ENCODE measurements around the gene AKR1C2.
"Not testable (repeated sequence)": the region's sequence is repeated elsewhere in the genome, so short reads cannot be mapped to it uniquely, and the experiment has no call there.

AKR1C2 gene

DNA sequence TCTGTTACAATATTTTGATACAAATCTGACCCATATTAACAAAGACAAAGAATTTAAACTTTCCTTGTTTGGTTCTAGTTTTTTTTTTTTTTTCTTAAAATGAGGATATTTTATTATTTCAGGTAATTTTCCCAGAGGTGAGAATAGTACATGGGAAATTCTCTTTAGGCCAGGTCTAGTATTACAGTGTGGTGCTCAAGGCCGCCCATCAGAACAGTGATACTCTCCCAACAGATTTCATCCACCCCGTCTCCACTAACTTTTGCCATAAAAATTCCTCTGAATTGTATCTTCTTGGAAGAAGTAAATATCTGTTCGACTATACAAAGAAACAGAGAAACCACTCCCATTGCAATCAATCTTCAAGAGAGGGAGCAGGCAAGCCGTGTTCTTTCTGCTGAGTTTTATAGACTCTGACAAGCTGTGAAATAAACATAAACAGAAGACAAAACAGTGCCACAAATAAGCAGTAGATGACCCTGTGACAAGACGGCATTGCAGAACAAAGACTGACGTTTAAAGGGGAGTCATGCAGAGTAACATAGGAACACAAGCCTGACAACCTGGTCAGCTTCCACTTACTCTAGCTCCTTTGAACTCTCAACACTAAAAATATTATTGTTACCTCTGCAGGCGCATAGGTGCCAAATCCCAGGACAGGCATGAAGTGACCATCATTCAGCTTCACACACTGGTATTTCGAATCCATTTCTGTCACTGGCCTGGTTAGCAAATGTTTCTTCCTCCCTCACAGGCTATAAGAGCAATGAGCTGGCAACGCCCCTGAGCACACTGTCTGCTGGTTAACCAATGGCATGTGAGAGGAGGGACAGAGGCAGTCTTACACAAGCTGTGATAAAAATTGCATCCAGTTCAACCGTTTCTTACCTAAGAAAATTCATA is at the start of gene AKR1C2:
AKR1C2 (minus strand) TSS at position 731 of the 903 bp plus-strand sequence; CDS start at position 709, 22 bp downstream.
- not testable (repeated sequence) for DNase-seq

DNA sequence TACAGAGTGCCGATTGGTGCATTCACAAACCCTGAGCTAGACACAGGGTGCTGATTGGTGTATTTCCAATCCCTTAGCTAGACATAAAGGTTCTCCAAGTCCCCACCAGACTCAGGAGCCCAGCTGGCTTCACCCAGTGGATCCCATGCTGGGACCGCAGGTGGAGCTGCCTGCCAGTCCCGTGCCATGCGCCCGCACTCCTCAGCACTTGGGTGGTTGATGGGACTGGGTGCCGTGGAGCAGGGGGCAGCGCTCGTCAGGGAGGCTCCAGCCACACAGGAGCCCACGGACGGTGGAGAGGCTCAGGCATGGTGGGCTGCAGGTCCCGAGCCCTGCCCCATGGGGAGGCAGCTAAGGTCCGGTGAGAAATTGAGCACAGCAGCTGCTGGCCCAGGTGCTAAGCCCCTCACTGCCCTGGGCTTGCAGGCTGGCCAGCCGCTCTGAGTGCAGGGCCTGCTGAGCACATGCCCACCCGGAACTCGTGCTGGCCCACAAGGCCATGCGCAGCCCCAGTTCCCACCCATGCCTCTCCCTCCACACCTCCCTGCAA is 49.4 kb upstream of the AKR1C2 start:
- DNase-seq = not testable (repeated sequence)

DNA sequence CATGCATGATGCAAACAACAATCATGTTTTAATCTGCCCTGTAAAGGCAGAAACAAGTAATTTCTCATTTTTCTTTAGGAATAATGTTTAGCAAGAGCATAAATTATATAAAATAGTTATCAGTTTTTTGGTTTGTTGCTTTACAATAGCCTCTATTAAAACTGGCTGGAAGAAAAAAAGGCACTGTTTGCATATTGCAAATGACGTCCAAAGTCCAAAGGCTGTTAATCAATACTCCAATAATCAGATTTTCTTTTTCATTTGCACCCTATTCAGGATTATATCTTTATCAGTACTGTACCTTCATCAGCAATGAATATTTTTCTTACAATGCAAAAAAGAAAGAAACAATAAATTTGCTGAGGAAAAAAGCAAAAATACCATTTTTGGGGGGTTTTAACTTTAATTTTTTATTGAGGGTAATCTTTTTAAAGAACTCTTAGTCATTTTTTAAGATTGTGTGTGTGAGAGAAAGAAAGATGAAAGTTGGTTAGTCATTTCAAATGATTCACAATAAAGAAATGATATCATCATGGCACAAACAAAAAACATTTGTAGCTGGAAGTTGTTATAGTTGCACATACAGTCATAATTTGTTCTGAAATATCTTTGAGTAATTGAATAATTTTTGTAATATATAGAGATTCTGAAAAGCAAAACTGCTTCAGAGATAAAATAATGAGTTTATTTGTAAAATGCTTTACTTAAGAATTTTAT is 44.4 kb upstream of the AKR1C2 start:
- no peak for DNase-seq

GRCh38 chr10:5047055-5047454 is 43.4 kb upstream of the AKR1C2 start:
- DNase-seq = not testable (repeated sequence)

DNA sequence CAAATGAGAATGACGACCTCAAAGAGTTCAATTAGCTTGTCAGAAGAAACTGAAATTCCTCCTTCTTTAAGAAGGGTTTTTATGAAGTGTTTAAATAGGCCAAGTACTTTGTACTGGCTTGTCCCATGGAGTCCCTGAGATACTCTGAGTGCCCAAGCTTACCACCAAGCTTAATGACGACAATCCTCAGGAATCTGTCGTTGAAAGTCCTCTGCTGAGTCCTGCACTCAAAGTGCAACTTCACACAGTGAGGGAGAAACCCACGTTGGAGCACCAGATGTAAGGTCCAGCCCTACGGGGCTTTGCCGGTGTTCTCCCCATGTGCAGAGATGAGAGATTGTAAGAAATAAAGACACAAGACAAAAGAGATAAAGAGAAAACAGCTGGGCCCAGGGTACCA is 42.8 kb upstream of the AKR1C2 start:
- no peak for DNase-seq

DNA sequence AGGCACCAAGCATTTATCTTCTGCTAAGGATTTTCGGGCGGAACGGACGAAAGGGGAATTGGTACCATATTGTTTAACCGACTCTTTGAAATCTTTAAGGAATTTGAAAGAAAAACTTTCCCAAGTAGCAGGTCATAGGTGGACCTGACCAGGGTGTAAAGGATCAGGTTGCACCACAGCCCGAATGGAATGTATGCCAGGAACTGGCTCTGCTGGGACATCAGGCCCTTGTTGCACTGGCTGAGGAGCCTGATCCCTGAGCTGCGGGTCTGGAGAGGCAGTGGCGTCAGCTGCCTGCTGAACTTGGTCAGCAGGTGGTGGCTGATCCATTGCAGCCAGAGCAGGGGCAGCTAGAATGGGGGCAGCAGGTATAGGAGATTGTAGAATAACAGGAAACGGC is 41.4 kb upstream of the AKR1C2 start:
- DNase-seq = no peak

- DNase-seq = peak in 1 of 2 experiments; percentile 7
Observed at GRCh38 chr10:5043716-5044115, 40.1 kb upstream of the AKR1C2 start.

GRCh38 chr10:5042922-5043321 is 39.3 kb upstream of the AKR1C2 start:
- DNase-seq = no peak

DNA sequence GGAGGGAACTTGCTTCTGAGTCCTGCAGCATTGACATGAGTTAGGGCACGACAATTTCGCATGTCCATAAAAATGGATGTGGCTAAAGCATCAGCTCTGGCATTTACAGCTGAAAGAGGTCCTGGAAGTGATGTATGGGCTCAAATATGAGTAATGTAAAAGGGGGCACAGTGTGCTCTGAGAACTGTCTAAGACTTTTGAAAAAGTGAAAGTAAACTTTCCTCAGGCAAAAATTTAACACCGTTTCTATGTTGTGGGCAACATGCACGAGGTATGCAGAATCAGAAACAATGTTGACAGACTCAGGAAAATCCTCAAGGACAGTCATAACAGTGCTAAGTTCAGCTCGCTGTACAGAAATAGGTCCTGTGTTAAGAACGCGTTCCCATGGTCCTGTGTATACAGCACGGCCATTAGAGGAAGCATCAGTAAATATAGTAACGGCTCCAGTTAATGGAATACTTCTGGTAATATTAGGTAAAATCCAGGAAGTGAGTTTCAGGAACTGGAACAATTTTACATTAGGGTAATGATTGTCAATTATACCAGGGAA is 37.9 kb upstream of the AKR1C2 start:
- DNase-seq = no peak

DNA sequence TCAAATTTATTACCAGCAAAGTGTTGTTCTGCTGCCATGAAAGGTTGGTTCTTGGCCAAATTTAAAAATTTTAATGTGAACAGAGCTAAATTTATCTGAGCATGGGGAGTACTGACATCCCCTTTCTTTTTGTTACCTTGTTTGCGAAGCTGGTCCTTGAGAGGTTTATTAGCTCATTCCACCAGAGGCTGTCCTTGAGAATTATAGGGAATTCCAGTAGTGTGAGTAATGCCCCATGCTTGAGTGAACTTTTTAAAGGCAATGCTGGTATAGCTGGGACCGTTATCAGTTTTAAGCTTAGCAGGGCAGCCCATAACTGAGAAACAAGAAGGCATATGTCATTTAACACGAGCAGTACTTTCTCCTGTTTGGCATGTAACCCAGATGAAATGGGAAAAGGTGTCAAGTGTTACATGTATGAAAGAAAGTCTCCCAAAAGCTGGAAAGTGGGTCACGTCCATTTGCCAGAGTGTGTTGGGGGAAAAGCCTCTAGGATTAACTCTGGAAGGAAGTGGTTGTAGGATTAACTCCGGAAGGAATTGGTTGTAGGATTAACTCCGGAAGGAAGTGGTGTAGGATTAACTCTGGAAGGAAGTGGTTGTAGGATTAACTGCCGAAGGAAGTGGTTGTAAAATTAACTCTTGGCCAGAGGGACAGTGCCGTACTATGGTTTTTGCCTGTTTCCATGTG is 37.3 kb upstream of the AKR1C2 start:
- DNase-seq = no peak

- DNase-seq = no peak
Observed at GRCh38 chr10:5040010-5040673, 36.5 kb upstream of the AKR1C2 start.

DNA sequence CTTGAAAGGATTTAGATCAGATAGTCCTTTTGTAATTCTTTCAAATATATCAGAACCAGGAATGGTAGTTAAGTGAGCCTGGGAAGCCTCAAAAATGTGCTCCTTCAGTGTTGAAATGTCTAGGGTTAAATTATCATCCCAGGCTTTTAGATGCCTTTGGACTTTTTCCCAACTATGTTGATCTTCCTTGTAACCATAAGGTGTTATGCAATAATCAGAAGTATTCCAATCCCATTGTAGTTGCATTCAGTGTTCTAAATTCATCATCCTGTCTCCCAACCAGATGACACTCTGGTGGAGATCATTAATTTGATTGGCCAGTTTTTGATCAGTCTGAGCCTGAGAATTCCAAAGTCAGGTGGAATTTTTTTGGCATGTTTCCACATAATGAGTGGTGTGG is 35.1 kb upstream of the AKR1C2 start:
- no peak for DNase-seq

- no peak for DNase-seq
Observed at GRCh38 chr10:5038101-5038500, 34.4 kb upstream of the AKR1C2 start.

DNA sequence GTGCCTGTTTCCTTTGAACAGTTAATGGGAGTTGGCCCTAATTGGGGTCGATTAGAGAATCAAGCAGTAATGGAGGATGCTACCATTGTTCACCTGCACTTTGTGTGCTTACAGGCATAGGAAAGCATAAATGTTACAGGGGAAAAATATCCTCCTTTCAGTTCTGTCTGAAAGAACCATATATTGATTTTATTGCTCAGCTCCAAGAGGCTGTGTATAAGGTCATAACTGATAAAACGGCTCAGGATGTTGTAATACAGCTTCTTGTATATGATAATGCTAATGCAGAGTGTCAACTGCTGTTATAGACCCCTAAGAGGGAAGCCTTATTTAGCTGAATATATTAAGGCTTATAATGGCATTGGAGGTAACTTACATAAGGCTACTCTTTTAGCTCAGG is 32.9 kb upstream of the AKR1C2 start:
- DNase-seq = no peak

DNA sequence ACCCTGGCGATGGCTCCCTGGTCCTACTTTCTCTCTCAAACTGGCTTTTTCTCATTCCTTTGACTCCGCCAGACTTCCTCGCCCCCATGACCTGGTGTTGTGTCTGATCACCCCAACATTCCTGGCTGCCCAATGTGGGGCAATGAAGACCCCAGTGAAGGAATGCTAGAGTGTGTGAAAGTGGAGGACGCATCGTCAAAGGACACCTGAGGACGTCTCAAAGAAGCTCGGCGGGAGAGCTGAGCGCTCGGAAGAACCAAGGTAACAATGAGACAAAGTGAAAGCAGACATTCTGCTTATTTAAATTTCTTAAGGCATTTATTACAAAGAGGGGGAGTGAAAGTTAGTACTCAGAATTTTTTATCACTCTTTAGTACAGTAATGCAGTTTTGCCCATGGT is 31.7 kb upstream of the AKR1C2 start:
- DNase-seq = no peak

- no peak for DNase-seq
Observed at GRCh38 chr10:5034588-5034987, 30.9 kb upstream of the AKR1C2 start.

- no peak for DNase-seq
Observed at GRCh38 chr10:5033061-5033778, 29.6 kb upstream of the AKR1C2 start.

DNA sequence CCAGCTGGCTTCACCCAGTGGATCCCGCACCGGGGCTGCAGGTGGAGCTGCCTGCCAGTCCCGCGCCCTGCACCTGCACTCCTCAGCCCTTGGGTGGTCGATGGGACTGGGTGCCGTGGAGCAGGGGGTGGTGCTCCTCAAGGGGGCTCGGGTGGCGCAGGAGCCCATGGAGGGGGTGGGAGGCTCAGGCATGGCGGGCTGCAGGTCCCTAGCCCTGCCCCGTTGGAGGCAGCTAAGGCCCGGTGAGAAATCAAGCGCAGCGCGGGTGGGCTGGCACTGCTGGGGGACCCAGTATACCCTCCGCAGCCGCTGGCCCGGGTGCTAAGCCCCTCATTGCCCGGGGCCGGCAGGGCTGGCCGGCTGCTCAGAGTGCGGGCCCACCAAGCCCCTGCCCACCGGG is 28.8 kb upstream of the AKR1C2 start:
- not testable (repeated sequence) for DNase-seq

DNA sequence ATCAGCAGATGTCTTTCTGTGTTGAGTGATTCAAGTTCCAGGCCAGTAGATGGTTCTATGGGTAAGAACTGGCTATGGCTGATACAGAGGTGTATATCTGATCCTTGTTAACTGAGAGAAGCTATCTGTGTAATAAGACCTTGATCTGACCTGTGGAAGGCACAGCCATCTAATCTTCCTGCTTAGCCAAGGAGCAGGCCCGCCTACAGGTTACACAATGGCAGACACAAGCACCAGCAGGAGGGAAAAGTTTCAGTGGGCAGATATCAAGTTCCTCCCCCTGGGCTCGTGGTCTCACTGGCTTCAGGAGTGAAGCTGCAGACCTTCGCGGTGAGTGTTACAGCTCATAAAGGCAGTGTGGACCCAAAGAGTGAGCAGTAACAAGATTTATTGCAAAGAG is 27.9 kb upstream of the AKR1C2 start:
- not testable (repeated sequence) for DNase-seq

DNA sequence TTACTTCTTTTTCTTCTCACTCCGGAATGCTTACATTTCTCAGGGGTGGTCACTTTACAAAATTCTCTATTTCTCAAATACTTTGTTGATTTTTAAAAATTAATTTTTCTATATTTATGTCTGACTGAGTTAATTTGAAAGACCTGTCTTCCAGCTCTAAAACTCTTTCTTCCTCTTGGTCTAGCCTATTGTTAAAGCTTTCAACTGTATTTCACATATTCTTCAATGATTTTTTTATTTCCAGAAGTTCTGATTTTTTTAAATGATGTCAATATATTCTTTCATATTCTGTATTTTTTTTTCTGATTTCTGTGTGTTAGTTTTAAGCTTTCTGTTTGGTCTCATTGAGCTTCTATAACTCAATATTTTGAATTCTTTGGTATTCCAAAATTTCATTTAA is 27.3 kb upstream of the AKR1C2 start:
- no peak for DNase-seq

DNA sequence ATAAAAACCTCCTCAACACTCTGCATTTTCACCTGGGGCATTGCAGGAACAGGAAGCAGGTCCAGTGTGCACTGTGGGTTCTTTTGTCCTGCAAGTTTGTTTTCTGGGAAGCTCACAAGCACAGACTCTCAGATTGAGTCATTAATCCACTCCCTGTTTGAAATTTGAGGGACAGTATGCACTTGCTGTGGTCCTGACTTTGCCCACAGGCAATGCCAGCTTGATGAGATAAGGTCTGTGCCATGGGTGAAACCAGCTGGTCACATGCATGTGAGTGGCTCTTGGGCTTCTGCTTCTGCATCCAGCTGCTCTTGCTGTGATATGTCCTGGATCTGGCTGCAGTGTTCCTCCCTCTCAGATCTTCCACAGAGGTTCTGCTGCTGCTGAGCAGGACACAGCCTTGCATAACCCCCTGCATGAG is 21.8 kb upstream of the AKR1C2 start:
- not testable (repeated sequence) for DNase-seq

Measured in Kasumi-1 (cell line).